HepG2 (cell line): Measurements from ENCODE around the gene C1orf35. TPM values are rescaled to one million over a fixed set of nuclear protein-coding genes. Genes with fewer than 3 reads are reported as not detected.

Experiments used
- ATAC-seq: fragments of 200-7000 bp; cut with Tn5 transposase; 3 replicates; pipeline ENCODE4 v1.9.1; 2020; ENCODE audit warnings: mild to moderate bottlenecking, moderate library complexity
- BruUV-seq: library from RNA; stranded (reverse); fragments of 400-500 nt; replicated peaks from 2 replicates; lab custom pipeline; 2021; lab: Mats Ljungman, UMichigan
- CTCF ChIA-PET: fragments of 300-600 bp; formaldehyde crosslinking; extraction: SDS; loops from one replicate; lab custom pipeline; 2021; ENCODE audit warnings: low total read pairs, inconsistent platforms, low intra/inter-chr PET ratio; lab: Yijun Ruan, JAX
- POLR2A ChIA-PET: fragments of 350-600 bp; sonication (Branson Sonifier 250); formaldehyde crosslinking; loops from one replicate; lab custom pipeline; 2020; ENCODE audit warnings: antibody characterized with exemption, inconsistent platforms; lab: Yijun Ruan, JAX
- DNase-seq: peaks from one replicate; pipeline ENCODE4 v3.0.0-alpha.2; 2015; ENCODE audit warnings: low spot score
- FAIRE-seq: peaks from 3 replicates; lab custom pipeline; 2011; peaks lifted over from hg19 to GRCh38; lab: Jason Lieb, UNC
- H2AFZ ChIP-seq: one replicate; pipeline ENCODE4 v1.6.1; 2011; ENCODE audit warnings: low read length, inconsistent platforms
- H3K27ac ChIP-seq: fragments of 300-600 bp; 3 replicates; pipeline ENCODE4 v1.8.0; 2011; ENCODE audit warnings: mixed run types, mild to moderate bottlenecking, mixed read lengths, low read length, inconsistent platforms; ENCODE audit not compliant: insufficient read depth; ENCODE audit errors: extremely low read length
- H3K27me3 ChIP-seq, 2 experiments: fragments of 200-600 bp in 1 of 2; 2 replicates in 1 of 2; 3 replicates in 1 of 2; pipeline versions ENCODE4 v1.6.0 to v1.8.0; 2011; ENCODE audit warnings: low read length in 2 of 2, mild to moderate bottlenecking in 2 of 2, moderate library complexity in 2 of 2, inconsistent platforms in 1 of 2; ENCODE audit not compliant: insufficient read depth in 2 of 2, control insufficient read depth in 1 of 2
- H3K36me3 ChIP-seq, 2 experiments: fragments of 200-600 bp in 1 of 2; replicated peaks in 1 of 2; 2 replicates in 1 of 2; 3 replicates in 1 of 2; pipeline versions ENCODE4 v1.5.1 to v1.8.0; 2011; ENCODE audit warnings: low read length in 2 of 2, inconsistent platforms in 1 of 2; ENCODE audit not compliant: insufficient read depth in 2 of 2, control insufficient read depth in 1 of 2
- H3K4me1 ChIP-seq: 2 replicates; pipeline ENCODE4 v1.5.1; 2012; ENCODE audit warnings: low read length, inconsistent platforms; ENCODE audit not compliant: insufficient read depth
- H3K4me2 ChIP-seq: 2 replicates; pipeline ENCODE4 v1.6.0; 2011; ENCODE audit warnings: low read depth, low read length, inconsistent platforms
- H3K4me3 ChIP-seq, 3 experiments: fragments of 200-600 bp in 1 of 3; sonication (generic), shearing (Covaris generic) in 1 of 3; replicated peaks in 1 of 3; 2 replicates each; pipeline ENCODE4 v1.5.1; 2011 to 2016; ENCODE audit warnings: low read length in 3 of 3, inconsistent platforms in 2 of 3, low read depth in 2 of 3, mild to moderate bottlenecking in 2 of 3, control low read depth in 1 of 3, mixed read lengths in 1 of 3; ENCODE audit not compliant: insufficient read depth in 1 of 3
- H3K79me2 ChIP-seq: one replicate; pipeline ENCODE4 v1.6.1; 2011; ENCODE audit warnings: low read length, inconsistent platforms; ENCODE audit not compliant: insufficient read depth
- H3K9ac ChIP-seq: 2 replicates; pipeline ENCODE4 v1.6.0; 2011; ENCODE audit warnings: mild to moderate bottlenecking, low read depth, low read length, inconsistent platforms; ENCODE audit not compliant: insufficient read depth
- H3K9me3 ChIP-seq: 2 replicates; pipeline ENCODE4 v1.5.1; 2012; ENCODE audit warnings: mild to moderate bottlenecking, low read length
- H4K20me1 ChIP-seq: 2 replicates; pipeline ENCODE4 v1.6.0; 2011; ENCODE audit warnings: inconsistent platforms, mild to moderate bottlenecking, low read length, moderate library complexity; ENCODE audit not compliant: insufficient read depth
- ADNP ChIP-seq: sonication (generic); formaldehyde crosslinking; IDR thresholded peaks from 2 replicates; pipeline ENCODE4 v1.4.0; 2020; ENCODE audit warnings: missing genetic modification reagents
- AHR ChIP-seq: IDR thresholded peaks from 2 replicates; pipeline ENCODE4 v1.6.1; 2018; ENCODE audit warnings: missing genetic modification reagents, missing compliant biosample characterization
- MEF2D ChIP-seq: sonication (generic); formaldehyde crosslinking; IDR thresholded peaks from 2 replicates; pipeline ENCODE4 v1.5.1; 2020; ENCODE audit warnings: mild to moderate bottlenecking, missing genetic modification reagents
- MEIS1 ChIP-seq: sonication (generic); formaldehyde crosslinking; IDR thresholded peaks from 2 replicates; pipeline ENCODE4 v1.9.0; 2021; ENCODE audit warnings: mild to moderate bottlenecking, missing genetic modification reagents, moderate library complexity, borderline replicate concordance
- MXI1 ChIP-seq: IDR thresholded peaks from 3 replicates; pipeline ENCODE4 v1.6.1; 2012; ENCODE audit warnings: low read depth, low read length, inconsistent platforms, borderline replicate concordance
- PRMT3 ChIP-seq: sonication (generic); formaldehyde crosslinking; IDR thresholded peaks from 2 replicates; pipeline ENCODE4 v1.8.1; 2022; ENCODE audit warnings: low read depth, mild to moderate bottlenecking, moderate library complexity, missing genetic modification reagents, borderline replicate concordance
- ZMYM3 ChIP-seq: sonication (generic); formaldehyde crosslinking; IDR thresholded peaks from 2 replicates; pipeline ENCODE4 v1.5.1; 2020; ENCODE audit warnings: mild to moderate bottlenecking, missing genetic modification reagents
- ZNF10 ChIP-seq: sonication (generic); formaldehyde crosslinking; IDR thresholded peaks from 2 replicates; pipeline ENCODE4 v1.4.0; 2020; ENCODE audit warnings: mild to moderate bottlenecking, low read depth, missing genetic modification reagents, borderline replicate concordance
- ZNF225 ChIP-seq: sonication (generic); formaldehyde crosslinking; IDR thresholded peaks from 2 replicates; pipeline ENCODE4 v1.4.0; 2020; ENCODE audit warnings: mild to moderate bottlenecking, missing genetic modification reagents
- ZNF251 ChIP-seq: sonication (generic); formaldehyde crosslinking; IDR thresholded peaks from 2 replicates; pipeline ENCODE4 v1.9.0; 2021; ENCODE audit warnings: mild to moderate bottlenecking, missing genetic modification reagents
- ZNF264 ChIP-seq: sonication (generic); formaldehyde crosslinking; IDR thresholded peaks from 2 replicates; pipeline ENCODE4 v1.4.0; 2020; ENCODE audit warnings: missing genetic modification reagents
- ZNF343 ChIP-seq: sonication (generic); formaldehyde crosslinking; IDR thresholded peaks from 2 replicates; pipeline ENCODE4 v1.4.0; 2020; ENCODE audit warnings: mild to moderate bottlenecking, missing genetic modification reagents
- ZNF431 ChIP-seq: sonication (generic); formaldehyde crosslinking; IDR thresholded peaks from 2 replicates; pipeline ENCODE4 v1.9.0; 2022; ENCODE audit warnings: missing genetic modification reagents, low read depth, mild to moderate bottlenecking, borderline replicate concordance
- ZNF768 ChIP-seq: sonication (generic); formaldehyde crosslinking; IDR thresholded peaks from 2 replicates; pipeline ENCODE4 v1.4.0; 2020; ENCODE audit warnings: missing genetic modification reagents
- WGBS: methylation state at CpG from one replicate; pipeline ENCODE4 v1.1.6; 2017; ENCODE audit warnings: low lambda C conversion rate; 5-methylcytosine and 5-hydroxymethylcytosine counted together
- in situ Hi-C: cut with HindIII; loops from 2 replicates; pipeline ENCODE4 v1.10.0; 2017; ENCODE audit warnings: low pct_unique_long_range_greater_than_20kb; ENCODE audit not compliant: extremely low pct_ligation_motif_present
- intact Hi-C: fragments of 100-400 bp; cut with micrococcal nuclease; formaldehyde crosslinking; loops from one replicate; pipeline ENCODE4 v1.10.0; 2022; ENCODE audit not compliant: unreplicated experiment
- polyA plus RNA-seq, 8 experiments: library from polyadenylated mRNA; depleted of rRNA in 3 of 8; stranded (reverse) in 7 of 8; unstranded in 1 of 8; fragments of >200 nt; fragmentation: Illumina TruSeq in 4 of 8; extraction: Trizol in 4 of 8; gene quantifications; 2 replicates each; pipeline versions ENCODE4 v1.2.1 to v1.2.3, GENCODE V29; 2011 to 2016; ENCODE audit warnings: low read depth in 4 of 8, missing spikeins in 1 of 8, mixed read lengths in 1 of 8; ENCODE audit not compliant: insufficient read depth in 1 of 8
- total RNA-seq, 5 experiments: library from RNA; depleted of rRNA; stranded (reverse); fragments of >200 nt; fragmentation: Illumina TruSeq; extraction: Trizol; gene quantifications; 2 replicates each; pipeline ENCODE4 v1.2.3, GENCODE V29; 2016; ENCODE audit warnings: low read depth in 1 of 5
- TF ChIP-seq, protein P1 (sequence below): sonication (generic); formaldehyde crosslinking; conservative IDR thresholded peaks from 2 replicates; pipeline ENCODE4 v1.8.0; 2022; ENCODE audit warnings: low read depth, missing genetic modification reagents
- TF ChIP-seq, protein P2 (sequence below): sonication (generic); formaldehyde crosslinking; IDR thresholded peaks from 2 replicates; pipeline ENCODE4 v1.5.1; 2020; ENCODE audit warnings: missing genetic modification reagents, mild to moderate bottlenecking, borderline replicate concordance
- TF ChIP-seq, protein P3 (sequence below): sonication (generic); formaldehyde crosslinking; IDR thresholded peaks from 2 replicates; pipeline ENCODE4 v1.5.0; 2020; ENCODE audit warnings: mild to moderate bottlenecking, missing genetic modification reagents

The C1orf35 gene
- total and polyA plus RNA-seq, 2 of the 13 experiments (the other 11 are each of a cell fraction or from before 2014, with no cell fraction given) = 8.1 to 19.3 TPM

DNA sequence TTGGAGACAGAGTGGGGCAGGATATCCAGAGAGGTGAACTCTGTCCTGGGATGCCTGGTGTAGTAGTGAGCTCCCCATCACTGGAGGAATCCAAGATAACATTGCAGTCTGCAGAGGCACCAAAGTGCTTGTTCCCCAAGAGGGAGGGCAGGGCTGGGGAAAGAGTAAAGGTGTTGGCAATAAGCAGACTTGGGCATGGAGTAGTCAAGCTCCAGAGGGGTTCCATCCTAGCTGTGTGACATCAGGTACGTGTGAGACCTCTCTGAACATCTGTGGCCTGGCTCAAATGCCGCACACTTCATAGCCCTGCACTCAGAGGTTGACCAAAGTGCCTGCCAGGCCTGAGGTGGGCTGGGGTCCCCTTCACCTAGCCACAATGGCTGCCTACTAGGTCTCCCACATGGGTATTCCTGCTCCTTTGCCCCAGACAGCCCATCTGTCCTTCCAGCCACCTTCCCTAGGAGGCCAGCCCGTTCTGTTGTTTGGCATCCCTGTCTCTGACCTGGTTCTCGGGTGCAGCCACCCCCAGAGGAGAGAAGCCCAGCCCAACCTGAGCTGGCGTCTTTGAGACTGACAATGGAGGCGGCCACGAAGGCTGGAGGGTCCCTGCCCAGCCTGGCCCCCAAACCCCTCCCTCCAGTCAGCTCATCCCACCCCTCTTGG is 23.4 kb downstream of the C1orf35 start:
- no peak for FAIRE-seq
- TF ChIP-seq PRMT3 (CRISPR knock-in tag) (no peak), ZNF768 (CRISPR knock-in tag) (peak; percentile 97), MEF2D (CRISPR knock-in tag) (no peak), MXI1 (no peak), ZNF264 (CRISPR knock-in tag) (no peak), ZNF225 (CRISPR knock-in tag) (no peak), ADNP (CRISPR knock-in tag) (0 out of 2 replicates have a peak, but pooled peaks have one; percentile 54), ZNF343 (CRISPR knock-in tag) (no peak), AHR (no peak), ZNF431 (CRISPR knock-in tag) (no peak), ZNF10 (no peak), ZMYM3 (CRISPR knock-in tag) (peak; percentile 93), ZNF251 (CRISPR knock-in tag) (no peak), MEIS1 (CRISPR knock-in tag) (no peak)
- TF ChIP-seq, protein P1, sequence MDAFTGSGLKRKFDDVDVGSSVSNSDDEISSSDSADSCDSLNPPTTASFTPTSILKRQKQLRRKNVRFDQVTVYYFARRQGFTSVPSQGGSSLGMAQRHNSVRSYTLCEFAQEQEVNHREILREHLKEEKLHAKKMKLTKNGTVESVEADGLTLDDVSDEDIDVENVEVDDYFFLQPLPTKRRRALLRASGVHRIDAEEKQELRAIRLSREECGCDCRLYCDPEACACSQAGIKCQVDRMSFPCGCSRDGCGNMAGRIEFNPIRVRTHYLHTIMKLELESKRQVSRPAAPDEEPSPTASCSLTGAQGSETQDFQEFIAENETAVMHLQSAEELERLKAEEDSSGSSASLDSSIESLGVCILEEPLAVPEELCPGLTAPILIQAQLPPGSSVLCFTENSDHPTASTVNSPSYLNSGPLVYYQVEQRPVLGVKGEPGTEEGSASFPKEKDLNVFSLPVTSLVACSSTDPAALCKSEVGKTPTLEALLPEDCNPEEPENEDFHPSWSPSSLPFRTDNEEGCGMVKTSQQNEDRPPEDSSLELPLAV = no peak
- TF ChIP-seq, protein P2, sequence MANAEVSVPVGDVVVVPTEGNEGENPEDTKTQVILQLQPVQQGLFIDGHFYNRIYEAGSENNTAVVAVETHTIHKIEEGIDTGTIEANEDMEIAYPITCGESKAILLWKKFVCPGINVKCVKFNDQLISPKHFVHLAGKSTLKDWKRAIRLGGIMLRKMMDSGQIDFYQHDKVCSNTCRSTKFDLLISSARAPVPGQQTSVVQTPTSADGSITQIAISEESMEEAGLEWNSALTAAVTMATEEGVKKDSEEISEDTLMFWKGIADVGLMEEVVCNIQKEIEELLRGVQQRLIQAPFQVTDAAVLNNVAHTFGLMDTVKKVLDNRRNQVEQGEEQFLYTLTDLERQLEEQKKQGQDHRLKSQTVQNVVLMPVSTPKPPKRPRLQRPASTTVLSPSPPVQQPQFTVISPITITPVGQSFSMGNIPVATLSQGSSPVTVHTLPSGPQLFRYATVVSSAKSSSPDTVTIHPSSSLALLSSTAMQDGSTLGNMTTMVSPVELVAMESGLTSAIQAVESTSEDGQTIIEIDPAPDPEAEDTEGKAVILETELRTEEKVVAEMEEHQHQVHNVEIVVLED (CRISPR knock-in tag) = no peak
- TF ChIP-seq, protein P3, sequence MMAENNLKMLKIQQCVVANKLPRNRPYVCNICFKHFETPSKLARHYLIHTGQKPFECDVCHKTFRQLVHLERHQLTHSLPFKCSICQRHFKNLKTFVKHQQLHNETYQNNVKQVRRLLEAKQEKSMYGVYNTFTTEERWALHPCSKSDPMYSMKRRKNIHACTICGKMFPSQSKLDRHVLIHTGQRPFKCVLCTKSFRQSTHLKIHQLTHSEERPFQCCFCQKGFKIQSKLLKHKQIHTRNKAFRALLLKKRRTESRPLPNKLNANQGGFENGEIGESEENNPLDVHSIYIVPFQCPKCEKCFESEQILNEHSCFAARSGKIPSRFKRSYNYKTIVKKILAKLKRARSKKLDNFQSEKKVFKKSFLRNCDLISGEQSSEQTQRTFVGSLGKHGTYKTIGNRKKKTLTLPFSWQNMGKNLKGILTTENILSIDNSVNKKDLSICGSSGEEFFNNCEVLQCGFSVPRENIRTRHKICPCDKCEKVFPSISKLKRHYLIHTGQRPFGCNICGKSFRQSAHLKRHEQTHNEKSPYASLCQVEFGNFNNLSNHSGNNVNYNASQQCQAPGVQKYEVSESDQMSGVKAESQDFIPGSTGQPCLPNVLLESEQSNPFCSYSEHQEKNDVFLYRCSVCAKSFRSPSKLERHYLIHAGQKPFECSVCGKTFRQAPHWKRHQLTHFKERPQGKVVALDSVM (CRISPR knock-in tag) = no peak
- no peaks in the 10 kb centered on the region for H3K36me3 ChIP-seq
- ATAC-seq = no peak
- peaks cover 2 to 16% of the 10 kb centered on the region in 2 experiments; a peak in 3 of 5 replicates for H3K27me3 ChIP-seq
- peaks cover 34% of the 10 kb centered on the region for H3K79me2 ChIP-seq
- CTCF ChIA-PET = no interaction called here
- H3K9me3 ChIP-seq = no peaks in the 10 kb centered on the region
- peaks cover 15% of the 10 kb centered on the region for H3K4me1 ChIP-seq
- 80% methylated on average over 1 of the region's 7 CpGs for WGBS
- no peak overlapping the region for H3K4me2 ChIP-seq
- H3K27ac ChIP-seq = no peak overlapping the region
- in situ Hi-C loops (loop anchor here (5.0 kb wide), 1 partner anchor 77 kb away; no protein-coding TSS in a partner anchor), intact Hi-C loops (loop anchor here (10.0 kb wide), 1 partner anchor 1145 kb away; no protein-coding TSS in a partner anchor)
- no peak overlapping the region for H2AFZ ChIP-seq
- no peak overlapping the region for H3K4me3 ChIP-seq
- no TSS peak for BruUV-seq
- no peak for DNase-seq
- no peak overlapping the region for H3K9ac ChIP-seq
- peaks cover 15% of the 10 kb centered on the region for H4K20me1 ChIP-seq
- POLR2A ChIA-PET = no interaction called here
